Nephron (organoid): Measurements from ENCODE around the gene IFT57.

Source experiments
- H3K27ac Mint-ChIP-seq, 3 experiments: 2 replicates each; pipeline ENCODE4 v1.8.0; 2020; ENCODE audit warnings: mixed read lengths in 3 of 3, mild to moderate bottlenecking in 2 of 3, moderate library complexity in 1 of 3
- H3K27me3 Mint-ChIP-seq: 2 replicates; pipeline ENCODE4 v1.8.0; 2021; ENCODE audit warnings: low read depth, mild to moderate bottlenecking, moderate library complexity, mixed read lengths
- H3K36me3 Mint-ChIP-seq: 2 replicates; pipeline ENCODE4 v1.8.0; 2020; ENCODE audit warnings: low read depth, mixed read lengths
- H3K4me1 Mint-ChIP-seq: 2 replicates; pipeline ENCODE4 v1.8.0; 2020; ENCODE audit warnings: mixed read lengths
- H3K4me3 Mint-ChIP-seq, 3 experiments: 2 replicates each; pipeline ENCODE4 v1.8.0; 2020; ENCODE audit warnings: mild to moderate bottlenecking in 3 of 3, mixed read lengths in 3 of 3, moderate library complexity in 2 of 3
- H3K9me3 Mint-ChIP-seq: 2 replicates; pipeline ENCODE4 v1.8.0; 2020; ENCODE audit warnings: mixed read lengths
- TF ChIP-seq, protein P1 (sequence below), 3 experiments: fragments of 200-600 bp; sonication (generic); IDR thresholded peaks; one replicate each; pipeline ENCODE4 v1.5.0; 2021; ENCODE audit warnings: antibody characterized with exemption in 3 of 3; ENCODE audit not compliant: unreplicated experiment in 3 of 3

The IFT57 gene

DNA sequence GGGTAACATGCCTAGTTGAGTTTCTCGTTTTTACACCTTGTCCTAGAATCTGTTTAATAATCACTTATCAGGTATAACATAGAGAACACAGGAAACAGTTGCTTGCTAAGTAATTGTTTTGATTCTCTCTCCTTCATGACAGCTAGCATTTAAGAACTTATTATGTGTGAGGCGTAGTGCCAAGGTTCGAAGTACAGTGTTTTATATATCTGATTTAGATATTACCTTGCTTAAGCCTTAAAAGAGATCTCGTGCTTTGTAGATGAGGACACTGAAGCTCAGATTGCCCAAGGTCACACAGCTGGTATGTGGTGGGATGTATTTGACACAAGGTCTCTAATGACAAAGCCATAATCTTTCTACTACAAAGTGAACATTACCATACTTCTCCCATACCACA lies 29.0 kb upstream of the IFT57 start:
- Mint-ChIP-seq H3K9me3 (peaks cover 2% of the 10 kb centered on the region), H3K4me3 (no peak overlapping the region), H3K27ac (no peak overlapping the region), H3K27me3 (no peaks in the 10 kb centered on the region), H3K36me3 (no peaks in the 10 kb centered on the region), H3K4me1 (no peaks in the 10 kb centered on the region)
- TF ChIP-seq, protein P1, sequence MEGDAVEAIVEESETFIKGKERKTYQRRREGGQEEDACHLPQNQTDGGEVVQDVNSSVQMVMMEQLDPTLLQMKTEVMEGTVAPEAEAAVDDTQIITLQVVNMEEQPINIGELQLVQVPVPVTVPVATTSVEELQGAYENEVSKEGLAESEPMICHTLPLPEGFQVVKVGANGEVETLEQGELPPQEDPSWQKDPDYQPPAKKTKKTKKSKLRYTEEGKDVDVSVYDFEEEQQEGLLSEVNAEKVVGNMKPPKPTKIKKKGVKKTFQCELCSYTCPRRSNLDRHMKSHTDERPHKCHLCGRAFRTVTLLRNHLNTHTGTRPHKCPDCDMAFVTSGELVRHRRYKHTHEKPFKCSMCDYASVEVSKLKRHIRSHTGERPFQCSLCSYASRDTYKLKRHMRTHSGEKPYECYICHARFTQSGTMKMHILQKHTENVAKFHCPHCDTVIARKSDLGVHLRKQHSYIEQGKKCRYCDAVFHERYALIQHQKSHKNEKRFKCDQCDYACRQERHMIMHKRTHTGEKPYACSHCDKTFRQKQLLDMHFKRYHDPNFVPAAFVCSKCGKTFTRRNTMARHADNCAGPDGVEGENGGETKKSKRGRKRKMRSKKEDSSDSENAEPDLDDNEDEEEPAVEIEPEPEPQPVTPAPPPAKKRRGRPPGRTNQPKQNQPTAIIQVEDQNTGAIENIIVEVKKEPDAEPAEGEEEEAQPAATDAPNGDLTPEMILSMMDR (IDR thresholded peaks at IDR 0.05; ENCODE audit: unreplicated experiment in 3 of 3), result no peak

DNA sequence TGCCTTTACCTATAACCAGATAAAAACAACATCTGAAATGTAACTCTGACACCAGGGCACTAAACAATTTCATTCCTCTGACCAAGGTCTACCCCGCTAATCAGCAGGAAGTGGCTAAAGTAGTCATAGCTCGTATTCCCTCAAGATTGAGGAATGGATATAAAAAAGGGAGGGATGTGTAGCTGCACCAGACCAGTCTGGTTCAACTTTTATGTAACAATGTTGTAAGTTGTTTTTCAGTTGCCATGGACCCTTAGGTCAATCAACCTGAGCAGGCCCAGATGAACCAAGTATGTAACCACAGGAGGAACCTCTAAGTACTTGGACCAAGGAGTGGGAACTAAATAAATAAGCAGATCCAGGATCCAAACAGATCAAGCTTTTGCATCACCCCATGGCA lies 28.4 kb upstream of the IFT57 start:
- Mint-ChIP-seq H3K4me1 (no peaks in the 10 kb centered on the region), H3K27ac (no peak overlapping the region)

DNA sequence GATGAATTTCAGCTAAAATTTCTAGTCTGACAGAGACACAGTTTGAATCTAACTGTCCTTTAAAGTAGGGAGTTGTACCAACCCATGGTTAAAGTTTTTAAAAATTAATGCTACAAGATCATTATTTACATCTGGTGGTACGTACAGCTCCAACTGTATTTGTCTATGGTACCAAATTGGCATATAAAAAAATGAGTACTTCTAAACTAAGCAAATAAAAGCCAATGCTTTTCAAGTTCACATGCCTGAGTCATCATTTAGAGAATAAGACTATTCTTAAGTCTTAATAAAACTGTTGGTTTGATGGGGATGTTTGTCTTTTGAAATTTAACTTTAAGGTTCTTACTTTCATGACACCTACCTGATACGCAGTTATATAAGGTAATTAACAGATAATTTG lies 21.0 kb upstream of the IFT57 start:
- Mint-ChIP-seq H3K27ac (no peak overlapping the region), H3K9me3 (no peaks in the 10 kb centered on the region), H3K36me3 (no peaks in the 10 kb centered on the region), H3K4me1 (no peaks in the 10 kb centered on the region), H3K4me3 (no peak overlapping the region), H3K27me3 (no peaks in the 10 kb centered on the region)
- TF ChIP-seq, protein P1 (IDR thresholded peaks at IDR 0.05; ENCODE audit: unreplicated experiment in 3 of 3), result no peak

More for the DNA sequence above, 28.4 kb upstream of the IFT57 start:
- Mint-ChIP-seq H3K4me3 (no peak overlapping the region), H3K9me3 (peaks cover 2% of the 10 kb centered on the region), H3K27me3 (no peaks in the 10 kb centered on the region), H3K36me3 (no peaks in the 10 kb centered on the region)
- TF ChIP-seq, protein P1 (IDR thresholded peaks at IDR 0.05; ENCODE audit: unreplicated experiment in 3 of 3), result no peak

DNA sequence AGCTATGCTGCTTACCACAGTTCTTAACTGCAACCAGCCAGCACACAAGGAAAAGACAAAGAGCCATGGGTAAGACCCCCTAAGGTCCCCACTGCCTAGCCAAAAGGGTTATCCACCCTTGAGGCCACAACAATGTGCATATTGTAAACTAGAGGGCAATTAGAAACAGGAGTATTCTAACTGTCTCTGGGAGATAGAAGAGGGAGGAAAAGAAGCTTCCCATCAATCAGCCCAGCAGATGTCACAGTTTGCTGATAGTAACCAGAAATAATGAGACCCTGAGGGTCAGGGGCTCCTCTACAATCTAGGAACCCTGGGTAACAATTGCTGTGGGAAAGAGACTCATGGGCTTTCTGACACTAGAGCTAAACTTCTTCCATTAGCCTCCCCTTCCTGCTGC lies 20.6 kb upstream of the IFT57 start:
- H3K4me1 Mint-ChIP-seq, result no peaks in the 10 kb centered on the region
- no peaks in the 10 kb centered on the region for H3K36me3 Mint-ChIP-seq
- H3K27ac Mint-ChIP-seq, result no peak overlapping the region
- TF ChIP-seq, protein P1 (IDR thresholded peaks at IDR 0.05; ENCODE audit: unreplicated experiment in 3 of 3), result no peak
- H3K9me3 Mint-ChIP-seq, result no peaks in the 10 kb centered on the region
- no peak overlapping the region for H3K4me3 Mint-ChIP-seq
- no peaks in the 10 kb centered on the region for H3K27me3 Mint-ChIP-seq

DNA sequence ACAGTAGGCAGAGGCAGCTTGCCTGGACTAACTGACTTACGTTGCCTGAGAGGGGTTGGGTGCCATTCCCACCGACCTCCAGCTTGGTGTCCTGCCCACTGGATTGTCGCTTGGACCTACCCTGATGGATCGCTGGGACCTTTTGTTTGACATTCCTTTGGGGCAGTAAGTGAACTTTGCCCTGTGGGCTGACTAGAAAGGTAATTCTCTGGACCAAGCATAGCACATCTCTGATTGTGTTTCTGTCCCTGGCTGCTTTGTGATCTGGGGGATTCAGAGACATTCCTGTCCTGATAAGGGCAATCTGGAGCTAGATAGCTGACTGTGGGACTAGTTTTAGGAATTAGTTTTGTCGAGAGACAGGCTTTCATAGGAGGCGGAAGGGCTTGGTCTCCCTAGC lies 19.5 kb upstream of the IFT57 start:
- no peak overlapping the region for H3K27ac Mint-ChIP-seq
- no peaks in the 10 kb centered on the region for H3K9me3 Mint-ChIP-seq
- H3K4me1 Mint-ChIP-seq, result no peaks in the 10 kb centered on the region
- H3K36me3 Mint-ChIP-seq, result no peaks in the 10 kb centered on the region
- peaks cover 3% of the 10 kb centered on the region for H3K27me3 Mint-ChIP-seq
- TF ChIP-seq, protein P1 (IDR thresholded peaks at IDR 0.05; ENCODE audit: unreplicated experiment in 3 of 3), result no peak
- no peak overlapping the region for H3K4me3 Mint-ChIP-seq

DNA sequence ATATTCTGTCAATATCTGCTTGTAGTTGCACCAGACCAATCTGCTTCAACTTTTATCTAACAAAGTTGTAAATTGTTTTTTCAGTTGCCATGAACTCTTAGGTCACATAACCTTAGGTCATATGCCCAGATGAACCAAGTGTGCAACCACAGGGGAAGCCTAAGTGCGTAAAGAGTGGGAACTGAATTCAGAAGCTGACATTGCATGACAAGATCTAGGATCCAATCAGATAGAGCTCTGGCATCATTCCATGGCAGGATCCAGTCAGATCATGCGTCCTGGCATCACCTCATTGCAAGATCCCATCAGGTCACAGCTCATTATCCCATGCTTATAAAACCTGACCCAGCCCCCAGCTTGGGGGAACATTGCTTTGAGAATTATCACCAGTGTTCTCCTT lies 18.9 kb upstream of the IFT57 start:
- Mint-ChIP-seq H3K9me3 (no peaks in the 10 kb centered on the region), H3K36me3 (no peaks in the 10 kb centered on the region), H3K4me1 (no peaks in the 10 kb centered on the region), H3K27me3 (peaks cover 3% of the 10 kb centered on the region), H3K4me3 (no peak overlapping the region), H3K27ac (no peak overlapping the region)
- TF ChIP-seq, protein P1 (IDR thresholded peaks at IDR 0.05; ENCODE audit: unreplicated experiment in 3 of 3), result no peak
